ENCODE results near the gene RNF166.

DNA sequence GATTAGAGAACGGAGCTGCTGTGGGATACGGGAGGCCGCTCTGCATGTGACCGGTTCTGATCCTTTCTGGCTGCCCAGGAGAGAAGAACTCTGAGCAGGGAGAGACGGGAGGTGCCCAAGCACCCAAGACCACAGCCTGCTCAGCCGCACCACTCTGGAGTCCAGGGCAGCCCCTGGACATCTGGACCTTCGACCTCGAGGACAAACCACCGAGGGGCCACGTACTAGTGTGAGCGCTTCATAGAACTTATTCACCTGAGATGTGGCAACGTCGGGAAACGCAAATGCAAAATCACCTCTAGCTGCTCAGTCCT is 5.9 kb downstream of the RNF166 start:
- TF ChIP-seq, protein P1, sequence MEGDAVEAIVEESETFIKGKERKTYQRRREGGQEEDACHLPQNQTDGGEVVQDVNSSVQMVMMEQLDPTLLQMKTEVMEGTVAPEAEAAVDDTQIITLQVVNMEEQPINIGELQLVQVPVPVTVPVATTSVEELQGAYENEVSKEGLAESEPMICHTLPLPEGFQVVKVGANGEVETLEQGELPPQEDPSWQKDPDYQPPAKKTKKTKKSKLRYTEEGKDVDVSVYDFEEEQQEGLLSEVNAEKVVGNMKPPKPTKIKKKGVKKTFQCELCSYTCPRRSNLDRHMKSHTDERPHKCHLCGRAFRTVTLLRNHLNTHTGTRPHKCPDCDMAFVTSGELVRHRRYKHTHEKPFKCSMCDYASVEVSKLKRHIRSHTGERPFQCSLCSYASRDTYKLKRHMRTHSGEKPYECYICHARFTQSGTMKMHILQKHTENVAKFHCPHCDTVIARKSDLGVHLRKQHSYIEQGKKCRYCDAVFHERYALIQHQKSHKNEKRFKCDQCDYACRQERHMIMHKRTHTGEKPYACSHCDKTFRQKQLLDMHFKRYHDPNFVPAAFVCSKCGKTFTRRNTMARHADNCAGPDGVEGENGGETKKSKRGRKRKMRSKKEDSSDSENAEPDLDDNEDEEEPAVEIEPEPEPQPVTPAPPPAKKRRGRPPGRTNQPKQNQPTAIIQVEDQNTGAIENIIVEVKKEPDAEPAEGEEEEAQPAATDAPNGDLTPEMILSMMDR (IDR thresholded peaks at IDR 0.05) = no peak
- TF ChIP-seq POLR2AphosphoS5 (IDR thresholded peaks at IDR 0.05) = no peak

Data from esophagus muscularis mucosa (tissue), 3 donors.